Stimulated activated CD4-positive, alpha-beta T cell treated with anti-CD3 and anti-CD28 coated beads, Interleukin-12 subunit alpha, Interleukin-12 subunit beta, amount 100 ng/mL, for 4 hours (primary cell): ENCODE data around the gene PDGFA.
A peak's percentile ranks its signal among the peaks of the same experiment; 100 is the strongest.
"Not testable (repeated sequence)": the region's sequence is repeated elsewhere in the genome, so short reads cannot be mapped to it uniquely, and the experiment has no call there.

ENCODE experiments used
- DNase-seq: peaks from one replicate; pipeline ENCODE4 v3.0.0-alpha.2; 2020

Gene PDGFA

DNA sequence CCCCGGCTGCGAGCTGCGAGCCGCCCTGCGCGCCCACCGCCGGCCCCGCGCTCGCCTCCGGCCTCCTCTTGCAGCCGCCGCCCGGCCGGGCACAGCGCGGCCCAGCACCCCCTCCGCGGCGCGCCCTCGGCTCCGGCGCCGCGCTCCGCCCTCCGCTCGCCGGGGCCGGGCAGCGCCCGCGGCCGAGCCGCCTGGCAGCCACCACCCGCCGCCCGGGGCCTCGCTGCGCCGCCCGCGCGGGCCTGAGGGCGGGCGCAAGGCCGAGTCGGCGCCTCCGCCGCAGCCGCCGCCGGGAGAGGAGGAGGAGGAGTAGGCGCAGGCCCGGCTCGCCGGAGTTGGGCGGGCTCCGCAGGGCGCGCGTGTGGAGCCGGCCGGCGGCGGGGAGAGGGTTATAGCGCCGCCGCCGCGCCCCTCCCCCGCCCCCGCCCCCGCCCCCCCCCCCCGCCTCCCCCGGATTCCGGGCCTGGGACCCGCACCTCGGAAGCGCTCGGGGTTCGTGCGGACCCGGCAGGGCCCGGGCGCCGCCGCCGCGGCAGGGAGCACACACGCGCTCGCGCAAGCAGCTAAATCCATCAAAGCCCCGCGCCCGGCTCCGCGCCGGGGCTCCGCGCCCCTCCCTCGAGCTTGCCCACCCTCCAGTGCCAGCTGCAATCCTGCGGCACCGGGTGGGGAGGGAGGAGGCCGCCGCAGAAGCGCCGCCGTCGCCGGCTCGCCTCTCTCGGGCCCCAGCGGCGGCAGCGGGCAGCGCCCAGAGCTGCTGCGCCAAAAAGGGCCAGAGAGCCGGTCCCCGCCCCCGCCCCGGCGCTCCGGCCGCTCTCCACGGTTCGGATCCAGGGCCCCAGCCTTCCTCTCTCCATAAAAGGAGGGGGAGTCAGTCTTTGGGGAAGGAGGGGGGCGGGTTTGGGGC is at the start of gene PDGFA:
Gene PDGFA, minus strand, starts transcription at position 363 of the 907 bp plus-strand sequence. CDS start 845 bp downstream, outside the sequence.
- DNase-seq: peak; percentile 32

DNA sequence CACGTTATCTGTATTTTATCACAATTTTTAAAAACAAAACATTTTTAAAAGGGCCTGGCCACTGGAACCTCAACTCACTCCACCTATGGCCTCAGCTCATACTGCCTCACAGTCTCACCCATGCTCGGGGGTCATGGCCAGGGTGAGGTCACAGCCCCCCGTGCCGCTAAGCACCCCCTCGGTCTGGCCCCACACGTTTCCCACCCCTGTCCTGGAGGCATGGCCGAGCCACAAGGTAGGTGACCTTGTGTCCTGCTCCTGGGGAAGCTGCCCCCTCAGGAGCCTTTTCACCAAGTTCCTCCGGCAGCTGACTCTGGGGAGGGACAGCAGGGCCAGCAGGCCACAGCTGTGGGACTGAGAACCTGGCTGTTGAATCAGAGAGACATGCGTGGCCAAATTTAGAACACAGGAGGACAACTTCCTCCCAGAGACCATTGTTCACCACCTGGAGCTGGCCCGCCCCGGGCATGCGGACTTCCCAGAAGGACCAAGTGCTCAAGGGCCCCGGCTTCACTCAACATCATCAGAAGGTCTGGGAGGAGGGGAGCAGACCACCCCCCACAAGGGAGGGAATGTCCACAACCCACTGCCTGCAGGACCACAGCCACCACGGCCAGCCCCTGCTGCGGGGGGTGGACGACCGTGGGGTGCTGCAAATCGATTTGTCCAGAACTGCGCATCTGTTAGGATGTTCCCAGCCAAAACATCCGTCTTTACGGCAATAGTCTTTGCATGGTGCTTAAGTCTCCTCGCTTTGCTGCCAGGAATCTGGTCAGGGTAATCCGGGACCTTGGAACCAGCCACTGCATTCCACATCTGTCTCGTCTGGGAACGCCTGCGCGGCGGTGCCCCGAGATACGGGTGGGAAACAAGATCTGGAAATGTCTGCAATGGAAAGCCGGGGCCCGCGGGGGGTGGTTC is 48.6 kb upstream of the PDGFA start:
- no peak for DNase-seq

DNA sequence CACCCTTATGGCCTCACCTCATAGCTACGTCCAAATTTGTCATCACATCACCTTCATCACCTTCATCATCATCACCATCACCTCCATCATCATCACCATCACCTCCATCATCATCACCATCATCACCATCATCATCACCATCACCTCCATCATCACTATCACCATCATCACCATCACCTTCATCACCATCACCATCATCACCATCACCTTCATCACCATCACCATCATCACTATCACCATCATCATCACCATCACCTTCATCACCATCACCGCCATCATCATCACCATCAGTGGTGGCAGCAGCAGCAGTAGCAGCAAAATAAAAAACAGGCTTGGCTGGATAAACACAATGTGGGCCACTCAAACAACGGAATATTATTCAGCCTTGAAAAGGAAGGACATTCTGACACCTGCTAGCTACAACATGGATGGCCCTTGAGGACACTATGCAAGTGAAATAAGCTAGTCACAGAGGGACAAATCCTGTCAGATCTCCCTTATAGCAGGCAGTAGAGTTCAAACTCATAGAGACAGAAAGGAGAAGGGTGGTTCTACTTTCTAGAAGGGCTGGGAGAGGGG is 47.7 kb upstream of the PDGFA start:
- no peak for DNase-seq

DNA sequence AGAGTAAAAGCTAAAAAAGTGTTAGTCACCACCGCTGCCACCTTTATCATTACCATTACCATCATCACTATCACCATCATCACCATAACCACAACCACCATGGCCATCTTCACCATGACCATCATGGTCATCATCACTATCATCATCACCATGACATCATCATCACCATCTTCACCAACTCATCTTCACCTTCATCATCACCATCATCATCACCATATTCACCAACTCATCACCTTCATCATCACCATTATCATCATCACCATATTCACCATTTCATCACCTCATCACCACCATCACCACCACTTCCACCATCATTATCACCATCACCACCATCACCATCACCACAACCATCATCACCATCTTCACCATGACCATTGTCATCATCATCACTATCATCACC is 46.5 kb upstream of the PDGFA start:
- DNase-seq: no peak

DNA sequence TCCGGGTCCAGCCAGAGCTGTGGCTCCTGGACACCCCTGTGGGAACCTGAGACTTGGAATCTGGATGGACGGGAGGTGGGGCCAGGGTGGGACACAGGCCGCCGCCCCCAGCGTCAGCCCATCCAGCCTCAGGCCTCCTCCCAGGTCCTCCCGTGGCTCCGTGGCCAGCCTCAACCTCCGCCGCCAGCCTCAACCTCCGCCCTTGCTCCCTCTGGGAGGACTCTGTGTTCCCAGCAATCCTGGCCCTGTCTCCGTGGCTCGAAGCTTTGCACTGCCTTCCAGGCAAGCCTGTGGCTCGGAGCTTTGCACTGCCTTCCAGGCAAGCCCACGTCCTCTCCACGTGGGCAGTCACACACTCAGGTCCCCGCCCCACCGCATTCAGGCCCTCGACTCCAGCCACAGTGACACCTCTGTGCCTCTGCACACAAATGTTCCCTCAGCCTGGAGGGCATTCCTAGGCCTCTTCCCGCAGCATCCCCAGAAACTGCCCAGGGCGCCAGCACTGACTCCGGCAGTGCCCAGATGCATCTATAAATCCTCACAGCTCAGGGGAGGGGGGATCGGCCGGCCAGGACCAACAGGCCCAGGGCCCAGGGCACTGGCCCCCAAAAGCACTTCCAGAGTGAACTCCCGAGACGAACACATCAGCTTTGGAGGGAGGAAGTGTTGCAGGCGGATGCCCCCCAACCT is 44.7 kb upstream of the PDGFA start:
- no peak for DNase-seq

DNA sequence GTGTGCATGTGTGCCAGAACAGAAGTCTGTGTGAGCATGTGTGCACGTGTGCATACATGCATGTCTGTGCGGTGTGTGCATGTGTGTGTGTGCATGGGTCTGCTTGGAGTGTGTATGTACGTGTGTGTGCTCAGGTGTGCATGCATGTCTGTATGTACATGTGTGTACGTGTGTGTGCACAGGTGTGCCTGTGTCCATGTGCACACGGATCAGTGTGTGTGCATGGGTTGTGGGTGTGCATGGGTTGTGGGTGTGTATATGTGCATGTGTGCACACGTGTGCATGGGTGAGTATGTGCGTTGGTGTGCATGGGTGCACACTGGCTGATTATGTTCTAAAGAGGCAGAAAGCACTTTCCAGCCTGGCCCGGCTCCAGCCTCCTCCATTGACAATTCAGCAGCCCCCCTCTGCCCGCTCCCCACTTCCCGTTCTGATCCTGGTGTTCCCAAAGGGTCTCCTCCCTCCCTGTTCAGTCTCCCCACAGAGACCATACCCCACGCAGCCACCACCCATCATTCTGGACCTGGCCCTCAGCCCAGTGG is 44.1 kb upstream of the PDGFA start:
- no peak for DNase-seq

DNA sequence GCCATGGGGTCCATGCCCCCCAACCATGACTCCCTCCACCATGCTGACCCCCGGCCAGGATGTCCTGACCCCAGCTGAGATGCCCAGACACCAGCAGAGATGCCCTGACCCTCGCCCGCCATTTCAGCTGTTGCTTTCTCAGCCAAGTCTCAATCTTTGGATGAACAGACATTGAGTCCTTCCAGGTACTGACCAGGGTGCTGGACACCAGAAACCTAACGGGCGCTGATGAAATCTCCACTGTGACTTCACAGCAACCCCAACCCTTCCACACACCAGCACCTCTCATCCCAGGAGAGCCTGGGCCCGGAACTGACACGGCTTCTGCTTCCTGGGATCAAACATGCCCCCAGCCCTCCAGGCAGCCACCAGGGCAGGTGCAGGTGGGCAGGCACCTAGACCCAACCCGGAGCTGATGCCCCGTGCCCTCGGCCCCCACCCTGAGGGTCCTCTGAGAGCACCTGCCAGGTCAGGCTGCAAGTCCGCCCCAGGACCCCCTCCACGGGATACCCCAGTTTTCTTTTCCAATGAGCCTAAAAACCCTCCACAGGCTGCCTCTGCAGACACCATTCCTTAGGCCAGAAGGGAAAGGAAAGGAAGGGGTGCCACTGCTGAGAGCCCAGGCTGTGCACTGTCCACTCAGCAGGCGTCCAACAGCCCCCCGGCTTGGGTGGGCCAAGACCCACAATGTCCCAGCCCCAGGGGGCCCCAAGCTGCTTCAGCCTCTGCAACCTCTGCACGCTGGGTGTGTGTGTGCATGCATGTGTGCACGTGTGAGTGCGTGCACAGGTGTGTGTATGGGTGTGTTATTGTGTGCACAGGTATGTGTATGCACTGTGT is 43.4 kb upstream of the PDGFA start:
- DNase-seq: no peak

DNA sequence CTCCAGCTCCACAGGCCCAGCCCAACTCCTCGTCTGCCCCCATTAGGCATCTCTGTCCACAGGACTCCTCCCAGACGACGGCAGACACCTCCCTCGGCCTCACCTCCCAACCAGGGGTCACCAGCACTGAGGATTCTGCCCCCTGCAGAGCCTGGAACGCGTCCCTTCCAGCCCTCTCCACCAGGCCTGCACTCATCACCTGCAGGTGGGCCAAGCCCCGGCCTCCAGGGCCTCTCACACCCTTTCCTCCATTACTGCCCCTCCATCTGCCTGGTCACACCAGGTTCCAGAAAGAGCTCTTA is 42.7 kb upstream of the PDGFA start:
- DNase-seq: no peak

DNA sequence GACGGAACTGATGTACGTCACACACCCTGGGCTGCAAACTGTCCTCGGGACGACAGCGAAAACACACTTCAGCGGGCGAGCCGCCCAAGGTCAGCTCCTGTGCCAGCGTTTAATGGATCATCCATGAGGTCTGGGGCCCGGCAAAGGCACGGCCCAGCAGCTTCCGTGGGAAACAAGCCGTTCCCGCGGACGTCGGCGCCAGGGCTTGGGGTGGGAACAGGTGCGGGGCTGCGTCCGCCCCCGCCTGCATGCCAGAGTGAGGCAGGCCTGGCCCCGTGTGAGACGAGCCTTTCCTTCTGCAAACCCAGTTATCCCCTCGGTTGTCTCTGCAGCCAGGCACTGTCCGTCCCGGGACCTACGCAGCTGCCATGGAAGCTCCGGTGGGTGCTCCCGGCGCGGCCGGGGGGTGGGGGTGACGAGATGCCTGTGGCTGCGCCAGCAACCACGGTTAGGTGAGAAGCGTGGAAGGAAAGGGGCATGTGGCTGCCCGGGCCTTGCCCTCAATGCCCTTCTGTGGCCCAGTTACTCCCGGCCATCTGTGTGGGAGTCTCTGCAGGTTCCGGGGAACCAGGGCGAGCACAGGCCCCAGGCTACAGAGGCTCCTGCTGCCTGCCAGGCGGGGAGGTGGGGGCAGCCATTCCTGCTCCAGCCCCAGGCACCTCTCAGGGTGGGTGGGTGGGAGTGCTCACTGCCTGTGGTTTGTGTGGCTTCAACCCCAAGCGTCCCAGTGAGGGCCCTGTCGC is 42.2 kb upstream of the PDGFA start:
- no peak for DNase-seq

DNA sequence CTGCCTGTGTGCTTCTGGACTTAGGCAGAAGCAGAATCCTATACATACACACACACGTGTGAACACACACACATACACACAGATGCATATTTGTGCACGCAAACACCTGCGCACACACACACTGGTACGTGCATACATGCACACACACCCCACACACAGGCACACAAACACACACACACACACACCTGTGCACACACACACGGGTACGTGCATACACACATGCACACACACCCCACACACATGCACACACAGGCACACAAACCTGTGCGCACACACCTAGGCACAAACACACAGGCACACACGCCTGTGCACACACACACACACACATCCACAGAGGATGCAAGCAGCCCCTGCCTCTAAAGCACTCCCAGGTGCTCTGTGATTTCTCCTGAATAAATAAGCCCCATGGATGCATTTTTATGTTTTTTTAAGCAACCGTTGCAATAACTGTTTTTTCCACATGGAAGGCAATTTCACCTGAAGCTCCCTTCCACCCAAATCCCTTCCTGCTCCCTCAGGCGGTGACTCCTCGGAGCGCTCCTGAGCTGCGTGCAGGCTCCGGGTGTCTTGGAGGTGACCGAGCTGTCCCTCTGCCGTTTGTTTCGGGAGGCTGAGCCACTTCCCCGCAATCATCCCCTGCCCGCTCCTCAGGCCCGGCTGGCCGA is 41.5 kb upstream of the PDGFA start:
- no peak for DNase-seq

DNA sequence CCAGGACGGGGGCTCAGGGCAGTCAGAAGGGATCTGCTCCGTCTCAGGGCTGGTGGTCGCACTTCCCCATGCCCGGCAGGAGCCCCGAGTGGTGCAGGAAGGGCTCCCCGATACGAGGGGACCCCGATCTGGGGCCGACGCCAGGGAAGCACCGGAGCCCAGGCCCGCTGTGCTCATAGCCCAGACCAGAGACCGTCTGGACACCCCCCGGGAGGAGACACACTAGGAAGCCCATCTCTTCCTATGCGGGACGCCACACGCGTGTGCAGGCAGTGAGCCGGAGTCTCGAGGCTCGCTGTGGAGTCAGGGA is 39.7 kb upstream of the PDGFA start:
- no peak for DNase-seq

DNA sequence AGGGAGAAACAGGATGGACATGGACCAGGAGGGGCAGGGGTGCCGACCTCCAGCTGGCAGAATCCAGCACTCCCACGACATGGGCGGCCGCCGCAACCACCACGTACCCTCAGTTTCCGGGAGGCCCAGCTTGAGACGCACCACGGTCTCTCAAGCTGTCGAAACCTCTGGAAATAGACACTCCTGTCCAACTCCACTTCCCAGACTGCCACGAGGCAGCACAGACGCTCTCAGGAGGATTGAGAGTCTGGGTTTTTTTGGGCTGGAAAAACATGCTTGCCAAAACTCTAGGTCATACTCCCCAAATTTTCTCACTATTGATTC is 37.9 kb upstream of the PDGFA start:
- DNase-seq: no peak

DNA sequence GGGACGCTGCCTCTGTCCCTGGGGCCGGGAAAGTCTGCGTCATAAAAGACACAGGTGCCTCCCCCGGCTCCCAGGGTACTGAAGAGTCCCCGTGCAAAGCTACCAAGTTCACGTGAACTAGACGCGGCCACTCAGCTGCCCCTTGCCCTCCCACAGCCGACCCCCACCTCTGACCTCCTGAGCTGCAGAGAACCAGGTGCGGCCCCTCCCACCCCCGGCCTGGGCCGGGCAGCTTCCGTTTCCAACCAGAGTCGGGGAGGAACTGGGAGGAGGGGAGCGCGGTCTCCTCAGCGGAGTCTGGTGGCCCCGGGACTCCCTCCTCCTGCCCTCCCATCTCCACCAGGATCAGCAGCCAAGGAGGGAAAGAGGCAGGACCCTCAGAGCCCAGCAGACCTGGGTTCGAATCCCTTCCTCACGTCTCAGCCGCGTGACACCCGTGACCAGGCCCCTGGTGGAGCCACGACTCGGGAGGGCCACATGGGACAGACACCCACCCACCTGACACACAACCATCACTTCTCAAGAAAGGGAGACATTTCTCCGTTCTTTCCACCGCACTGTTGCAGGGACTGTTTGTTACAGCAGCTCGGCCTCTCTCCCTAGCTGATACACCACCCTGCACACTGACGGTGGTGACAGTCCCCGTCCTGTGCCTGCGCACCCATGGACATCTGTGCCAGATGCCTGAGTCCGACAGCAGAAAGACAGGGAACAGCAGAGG is 37.4 kb upstream of the PDGFA start:
- DNase-seq: no peak

DNA sequence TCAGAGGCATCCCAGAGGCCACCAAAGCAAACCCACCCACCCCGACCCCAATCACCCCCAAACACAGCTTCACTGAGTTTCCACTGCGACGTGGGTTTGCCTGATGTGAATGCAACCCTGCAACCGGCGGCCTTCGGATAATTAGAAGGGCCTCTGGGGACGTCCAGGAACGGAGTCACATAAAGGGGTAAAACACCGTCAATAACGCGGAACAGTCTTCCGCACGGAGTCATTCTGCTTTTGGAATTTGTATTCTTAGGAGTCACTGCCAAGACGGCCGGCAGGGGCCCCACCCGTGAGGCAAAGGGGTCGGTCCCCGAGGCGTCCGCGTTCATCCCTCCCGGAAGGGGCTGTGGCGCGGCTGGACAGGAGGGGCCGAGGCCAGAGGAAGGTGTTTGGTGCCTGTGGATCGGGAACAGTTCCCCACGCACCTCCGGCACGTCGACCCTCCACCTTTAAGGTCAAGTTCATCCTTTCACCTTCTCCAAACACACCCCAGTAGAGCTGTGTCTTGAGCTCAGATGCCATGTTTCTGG is 36.7 kb upstream of the PDGFA start:
- no peak for DNase-seq

DNA sequence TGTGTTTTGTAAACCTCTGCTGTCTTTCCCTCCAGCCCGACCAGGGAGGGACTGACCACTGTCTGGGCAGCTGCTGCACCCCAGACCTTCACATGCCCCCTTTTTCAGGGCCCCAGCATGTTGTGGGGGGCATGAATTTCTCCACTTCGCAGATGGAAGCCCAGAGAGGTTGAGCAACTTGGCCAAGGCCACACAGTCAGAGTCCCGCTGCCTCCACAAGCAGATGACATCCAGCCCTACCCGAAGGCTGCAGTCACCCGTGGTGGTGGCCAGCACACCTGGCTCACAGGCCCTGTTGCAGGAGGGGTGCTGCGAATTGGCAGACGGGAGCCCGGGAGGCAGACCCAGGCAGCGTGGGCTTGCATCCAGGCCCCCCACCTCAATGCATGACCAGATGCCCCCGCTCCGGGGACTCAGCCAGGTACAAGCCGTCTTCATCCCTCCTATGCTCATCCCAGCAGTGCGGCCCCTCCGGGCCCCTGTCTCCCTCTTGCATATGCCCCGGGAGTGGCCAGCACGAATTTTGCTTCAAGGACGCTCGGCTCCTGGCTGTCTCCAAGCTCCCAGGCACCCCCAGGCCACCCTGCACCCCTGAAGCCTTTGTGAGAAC is 36.0 kb upstream of the PDGFA start:
- DNase-seq: no peak

DNA sequence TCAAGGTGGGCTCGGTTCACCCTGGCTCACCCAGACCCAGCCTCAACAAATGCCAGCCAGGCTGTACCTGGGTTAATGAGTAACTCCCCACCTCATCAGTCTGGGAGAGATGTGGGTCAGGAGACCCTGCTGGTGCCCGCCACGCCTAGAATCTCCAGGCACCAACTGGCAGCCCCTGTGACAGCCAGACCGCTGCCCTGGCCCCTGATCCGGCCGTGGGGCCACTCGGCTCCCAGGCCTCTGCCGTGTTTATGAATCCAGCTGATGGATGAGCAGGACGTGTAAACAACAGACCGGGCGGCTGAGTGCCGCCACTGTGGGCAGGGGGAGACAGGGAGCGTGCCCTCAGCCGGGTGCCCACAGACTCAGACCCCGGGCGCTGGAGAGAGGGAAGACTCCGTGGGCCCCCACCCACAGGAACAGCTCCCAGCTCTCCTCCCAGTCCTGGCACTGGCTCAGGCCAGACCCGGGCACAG is 34.0 kb upstream of the PDGFA start:
- no peak for DNase-seq

DNA sequence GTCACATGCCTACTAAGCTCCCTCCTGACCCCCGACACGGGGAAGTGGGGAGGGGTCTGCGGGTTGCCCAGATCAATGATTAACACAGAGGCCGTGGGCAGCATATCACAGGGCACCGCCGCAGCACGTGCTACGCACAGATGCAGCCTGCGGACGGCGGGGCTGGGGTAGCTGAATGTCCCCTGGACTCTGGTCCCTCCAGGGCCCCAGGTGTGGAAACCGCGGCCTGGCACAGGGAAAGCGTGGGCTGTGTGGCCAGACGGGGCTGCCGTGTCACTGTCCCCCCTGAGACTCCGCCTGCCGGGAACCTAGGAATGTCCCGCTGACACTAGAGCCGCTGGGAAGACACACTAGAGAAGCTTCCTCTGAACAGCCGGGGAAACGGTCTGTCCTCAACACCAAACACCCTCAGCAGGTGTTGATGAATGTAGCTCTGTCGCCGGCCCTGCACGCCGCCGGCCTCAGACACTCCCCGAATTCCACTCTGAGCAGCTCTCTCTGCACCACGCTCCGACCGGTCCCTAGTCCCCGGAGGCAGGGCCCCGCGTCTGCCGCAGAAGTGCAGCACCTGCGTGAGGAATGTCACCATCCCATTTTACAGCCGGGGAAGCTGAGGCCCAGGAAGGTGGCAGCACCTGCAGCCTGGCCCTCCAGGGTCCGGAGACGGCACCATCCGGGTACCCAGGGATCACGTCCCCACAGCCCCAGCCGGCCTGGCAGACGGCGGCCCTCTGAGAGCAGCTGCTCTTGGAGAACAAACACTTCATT is 33.4 kb upstream of the PDGFA start:
- no peak for DNase-seq

DNA sequence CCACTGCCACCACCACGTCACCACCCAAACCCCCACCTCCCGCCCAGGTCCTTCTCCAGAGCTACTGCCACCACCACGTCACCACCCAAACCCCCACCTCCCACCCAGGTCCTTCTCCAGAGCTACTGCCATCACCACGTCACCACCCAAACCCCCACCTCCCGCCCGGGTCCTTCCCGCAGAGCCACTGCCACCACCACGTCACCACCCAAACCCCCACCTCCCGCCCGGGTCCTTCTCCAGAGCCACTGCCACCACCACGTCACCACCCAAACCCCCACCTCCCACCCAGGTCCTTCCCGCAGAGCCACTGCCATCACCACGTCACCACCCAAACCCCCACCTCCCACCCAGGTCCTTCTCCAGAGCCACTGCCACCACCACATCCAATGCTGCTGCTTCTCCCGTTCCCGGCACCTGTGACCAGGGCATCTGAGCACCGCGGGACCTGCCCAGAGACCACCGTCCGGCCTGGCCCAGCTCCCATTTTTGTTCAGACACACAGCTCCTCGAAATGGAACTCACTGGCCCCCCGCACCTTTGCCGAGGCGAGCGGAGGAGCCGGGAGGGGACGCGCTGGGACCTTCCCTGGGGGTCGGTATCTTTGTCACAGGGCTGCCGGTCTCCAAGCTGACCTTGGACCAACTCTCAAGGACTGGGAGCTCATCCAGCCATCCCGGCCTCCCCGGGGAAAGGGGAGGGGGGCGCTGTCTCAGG is 32.7 kb upstream of the PDGFA start:
- DNase-seq: not testable (repeated sequence)
